GM23338 (cell line): ENCODE measurements around the gene UBP1. TPM values are rescaled to one million over a fixed set of nuclear protein-coding genes. Genes with fewer than 3 reads are reported as not detected.

ENCODE experiments used
- ATAC-seq: fragments of 200-7000 bp; cut with Tn5 transposase; 3 replicates; pipeline ENCODE4 v1.9.1; 2020
- DNase-seq: peaks from one replicate; pipeline ENCODE4 v3.0.0-alpha.2; 2015; ENCODE audit warnings: low spot score
- H2AFZ ChIP-seq: fragments of 200-600 bp; sonication (generic); 2 replicates; pipeline ENCODE4 v1.8.0; 2016; ENCODE audit warnings: antibody characterized with exemption, mild to moderate bottlenecking, moderate library complexity
- H3F3A ChIP-seq: fragments of 200-600 bp; sonication (generic); replicated peaks from 2 replicates; pipeline ENCODE4 v1.8.0; 2017; ENCODE audit warnings: antibody characterized with exemption, mixed run types, low read depth
- H3K27ac ChIP-seq: fragments of 200-600 bp; sonication (generic); 2 replicates; pipeline ENCODE4 v1.6.1; 2016; ENCODE audit warnings: low read depth
- H3K27me3 ChIP-seq: fragments of 200-600 bp; sonication (generic); 2 replicates; pipeline ENCODE4 v1.8.0; 2016; ENCODE audit warnings: mild to moderate bottlenecking, mixed run types, moderate library complexity; ENCODE audit not compliant: insufficient read depth
- H3K36me3 ChIP-seq: fragments of 200-600 bp; sonication (generic); 2 replicates; pipeline ENCODE4 v1.8.0; 2016; ENCODE audit warnings: mild to moderate bottlenecking; ENCODE audit not compliant: insufficient read depth
- H3K4me1 ChIP-seq: fragments of 200-600 bp; sonication (generic); 2 replicates; pipeline ENCODE4 v1.8.0; 2016; ENCODE audit warnings: mild to moderate bottlenecking, moderate library complexity; ENCODE audit not compliant: insufficient read depth
- H3K4me2 ChIP-seq: fragments of 200-600 bp; sonication (generic); 2 replicates; pipeline ENCODE4 v1.7.1; 2017; ENCODE audit warnings: mixed run types
- H3K4me3 ChIP-seq: fragments of 200-600 bp; sonication (generic); 2 replicates; pipeline ENCODE4 v1.6.1; 2016; ENCODE audit warnings: mixed run types
- H3K79me2 ChIP-seq: fragments of 200-600 bp; sonication (generic); replicated peaks from 2 replicates; pipeline ENCODE4 v1.8.0; 2017; ENCODE audit warnings: mild to moderate bottlenecking; ENCODE audit not compliant: insufficient read depth
- H3K9me2 ChIP-seq: fragments of 200-600 bp; sonication (generic); 2 replicates; pipeline ENCODE4 v1.8.0; 2017; ENCODE audit not compliant: insufficient read depth
- H4K20me1 ChIP-seq: fragments of 200-600 bp; sonication (generic); replicated peaks from 2 replicates; pipeline ENCODE4 v1.8.0; 2017; ENCODE audit warnings: mild to moderate bottlenecking; ENCODE audit not compliant: insufficient read depth
- H3K27ac Mint-ChIP-seq: 2 replicates; pipeline ENCODE4 v1.8.0; 2020; ENCODE audit warnings: inconsistent platforms, mild to moderate bottlenecking, moderate library complexity, mixed read lengths
- H3K27me3 Mint-ChIP-seq: 3 replicates; pipeline ENCODE4 v1.8.0; 2022; ENCODE audit warnings: low read depth, mild to moderate bottlenecking, moderate library complexity, mixed read lengths, inconsistent platforms; ENCODE audit not compliant: insufficient read depth, poor library complexity
- H3K36me3 Mint-ChIP-seq: 3 replicates; pipeline ENCODE4 v1.8.0; 2021; ENCODE audit warnings: low read depth, mild to moderate bottlenecking, inconsistent platforms, moderate library complexity, mixed read lengths
- H3K4me1 Mint-ChIP-seq: 3 replicates; pipeline ENCODE4 v1.8.0; 2020; ENCODE audit warnings: mild to moderate bottlenecking, inconsistent platforms, mixed read lengths
- H3K4me3 Mint-ChIP-seq: 3 replicates; pipeline ENCODE4 v1.8.0; 2021; ENCODE audit warnings: moderate library complexity, mild to moderate bottlenecking, inconsistent platforms, mixed read lengths
- H3K9me3 Mint-ChIP-seq: 3 replicates; pipeline ENCODE4 v1.8.0; 2020; ENCODE audit warnings: moderate library complexity, mild to moderate bottlenecking, inconsistent platforms, mixed read lengths
- CREB1 ChIP-seq: fragments of 250-450 bp; sonication (Bioruptor Pico); IDR thresholded peaks from 2 replicates; pipeline ENCODE4 v1.5.0; 2020; ENCODE audit warnings: low read depth, mild to moderate bottlenecking, moderate library complexity
- CTCF ChIP-seq, 2 experiments: fragments of 200-600 bp in 1 of 2; sonication (generic) in 1 of 2; conservative IDR thresholded peaks; 2 replicates each; pipeline versions ENCODE4 v1.5.1 to v1.6.1; 2016 to 2017; ENCODE audit warnings: antibody characterized with exemption in 2 of 2, low read depth in 2 of 2, mild to moderate bottlenecking in 2 of 2, moderate library complexity in 1 of 2
- ETS1 ChIP-seq: IDR thresholded peaks from 2 replicates; pipeline ENCODE4 v1.6.1; 2016; ENCODE audit warnings: antibody characterized with exemption
- EZH2phosphoT487 ChIP-seq: fragments of 200-600 bp; sonication (generic); IDR thresholded peaks from one replicate; pipeline ENCODE4 v1.8.1; 2018; ENCODE audit warnings: antibody characterized with exemption; ENCODE audit not compliant: unreplicated experiment
- JUNB ChIP-seq: IDR thresholded peaks from one replicate; pipeline ENCODE4 v1.6.1; 2016; ENCODE audit warnings: antibody characterized with exemption; ENCODE audit not compliant: unreplicated experiment
- NANOG ChIP-seq: IDR thresholded peaks from 2 replicates; pipeline ENCODE4 v1.6.1; 2016; ENCODE audit warnings: antibody characterized with exemption, borderline replicate concordance
- POLR2AphosphoS5 ChIP-seq: IDR thresholded peaks from 2 replicates; pipeline ENCODE4 v1.6.1; 2016; ENCODE audit warnings: antibody characterized with exemption, low read depth
- REST ChIP-seq: IDR thresholded peaks from one replicate; pipeline ENCODE4 v1.6.1; 2018; ENCODE audit warnings: antibody characterized with exemption; ENCODE audit not compliant: unreplicated experiment
- STAT1 ChIP-seq: IDR thresholded peaks from one replicate; pipeline ENCODE4 v1.6.1; 2016; ENCODE audit warnings: antibody characterized with exemption; ENCODE audit not compliant: unreplicated experiment
- ZNF331 ChIP-seq: fragments of 250-450 bp; sonication (Bioruptor Pico); IDR thresholded peaks from 2 replicates; pipeline ENCODE4 v1.5.0; 2020; ENCODE audit warnings: low read depth, mild to moderate bottlenecking, moderate library complexity
- polyA plus RNA-seq: library from polyadenylated mRNA; unstranded; fragments of >200 nt; fragmentation: Nextera tagmentation; extraction: Ambion mirVana; gene quantifications from 2 replicates; pipeline ENCODE4 v1.2.1, GENCODE V29; 2016
- total RNA-seq: library from RNA; depleted of rRNA; stranded (reverse); fragments of >200 nt; shearing (Covaris generic); gene quantifications from 2 replicates; pipeline ENCODE4 v1.2.3, GENCODE V29; 2014

Gene UBP1
- total and polyA plus RNA-seq, 2 experiments from 2014 or later, result 16.8 to 66.8 TPM

- Mint-ChIP-seq H3K4me1 (peaks cover 6% of the 10 kb centered on the region; the same call in 2 of the 3 replicates), H3K9me3 (peaks cover 2% of the 10 kb centered on the region; the same call in 2 of the 3 replicates), H3K4me3 (no peak overlapping the region), H3K27ac (no peak overlapping the region), H3K36me3 (peaks cover 6% of the 10 kb centered on the region; the same call in 2 of the 3 replicates), H3K27me3 (peaks cover 3% of the 10 kb centered on the region)
- Histone ChIP-seq H3K36me3 (no peaks in the 10 kb centered on the region), H3K4me3 (no peak overlapping the region), H3K9me2 (0 out of 2 replicates have a peak, but pooled peaks cover 3% of the 10 kb centered on the region), H3K79me2 (no peaks in the 10 kb centered on the region), H3K27me3 (no peaks in the 10 kb centered on the region), H3K27ac (no peak overlapping the region), H3F3A (no peaks in the 10 kb centered on the region), H4K20me1 (no peaks in the 10 kb centered on the region), H2AFZ (peak overlapping the region; percentile 70; the same call in 1 of the 2 replicates), H3K4me2 (no peak overlapping the region), H3K4me1 (0 out of 2 replicates have a peak, but pooled peaks cover 3% of the 10 kb centered on the region)
- ATAC-seq (no peak; the same call in 2 of the 3 replicates), DNase-seq (peak; percentile 9)
- TF ChIP-seq EZH2phosphoT487 (no peak), CREB1 (CRISPR knock-in tag) (no peak)
Observed at GRCh38 chr3:33488246-33488645, 48.0 kb upstream of the UBP1 start.

GRCh38 chr3:33482111-33482521, 41.9 kb upstream of the UBP1 start:
- Mint-ChIP-seq H3K27me3 (no peaks in the 10 kb centered on the region), H3K4me1 (no peaks in the 10 kb centered on the region), H3K36me3 (peaks cover 38% of the 10 kb centered on the region), H3K27ac (no peak overlapping the region), H3K4me3 (no peak overlapping the region), H3K9me3 (peaks cover 38% of the 10 kb centered on the region)
- Histone ChIP-seq H3K4me2 (no peak overlapping the region), H4K20me1 (no peaks in the 10 kb centered on the region), H3K4me1 (no peaks in the 10 kb centered on the region), H3F3A (no peaks in the 10 kb centered on the region), H3K27ac (no peak overlapping the region), H2AFZ (no peak overlapping the region), H3K79me2 (no peaks in the 10 kb centered on the region), H3K27me3 (no peaks in the 10 kb centered on the region), H3K9me2 (0 out of 2 replicates have a peak, but pooled peaks cover 3% of the 10 kb centered on the region), H3K4me3 (no peak overlapping the region), H3K36me3 (no peaks in the 10 kb centered on the region; the same call in none of the 2 replicates)
- no peak for DNase-seq
- TF ChIP-seq JUNB (no peak), REST (no peak), ZNF331 (CRISPR knock-in tag) (no peak), STAT1 (no peak), CTCF (conservative IDR thresholded peaks at IDR 0.05; ENCODE audit: low read depth in 2 of 2) (no peak), ETS1 (no peak), NANOG (no peak), POLR2AphosphoS5 (no peak), EZH2phosphoT487 (no peak)
- ATAC-seq, result no peak
